ENCODE measurements around the gene EML3. TPM values are rescaled to one million over a fixed set of nuclear protein-coding genes. Genes with fewer than 3 reads are reported as not detected.

EML3 gene, protein sequence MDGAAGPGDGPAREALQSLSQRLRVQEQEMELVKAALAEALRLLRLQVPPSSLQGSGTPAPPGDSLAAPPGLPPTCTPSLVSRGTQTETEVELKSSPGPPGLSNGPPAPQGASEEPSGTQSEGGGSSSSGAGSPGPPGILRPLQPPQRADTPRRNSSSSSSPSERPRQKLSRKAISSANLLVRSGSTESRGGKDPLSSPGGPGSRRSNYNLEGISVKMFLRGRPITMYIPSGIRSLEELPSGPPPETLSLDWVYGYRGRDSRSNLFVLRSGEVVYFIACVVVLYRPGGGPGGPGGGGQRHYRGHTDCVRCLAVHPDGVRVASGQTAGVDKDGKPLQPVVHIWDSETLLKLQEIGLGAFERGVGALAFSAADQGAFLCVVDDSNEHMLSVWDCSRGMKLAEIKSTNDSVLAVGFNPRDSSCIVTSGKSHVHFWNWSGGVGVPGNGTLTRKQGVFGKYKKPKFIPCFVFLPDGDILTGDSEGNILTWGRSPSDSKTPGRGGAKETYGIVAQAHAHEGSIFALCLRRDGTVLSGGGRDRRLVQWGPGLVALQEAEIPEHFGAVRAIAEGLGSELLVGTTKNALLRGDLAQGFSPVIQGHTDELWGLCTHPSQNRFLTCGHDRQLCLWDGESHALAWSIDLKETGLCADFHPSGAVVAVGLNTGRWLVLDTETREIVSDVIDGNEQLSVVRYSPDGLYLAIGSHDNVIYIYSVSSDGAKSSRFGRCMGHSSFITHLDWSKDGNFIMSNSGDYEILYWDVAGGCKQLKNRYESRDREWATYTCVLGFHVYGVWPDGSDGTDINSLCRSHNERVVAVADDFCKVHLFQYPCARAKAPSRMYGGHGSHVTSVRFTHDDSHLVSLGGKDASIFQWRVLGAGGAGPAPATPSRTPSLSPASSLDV
- total RNA-seq: 7.9 and 16.2 TPM in 2 replicates

DNA sequence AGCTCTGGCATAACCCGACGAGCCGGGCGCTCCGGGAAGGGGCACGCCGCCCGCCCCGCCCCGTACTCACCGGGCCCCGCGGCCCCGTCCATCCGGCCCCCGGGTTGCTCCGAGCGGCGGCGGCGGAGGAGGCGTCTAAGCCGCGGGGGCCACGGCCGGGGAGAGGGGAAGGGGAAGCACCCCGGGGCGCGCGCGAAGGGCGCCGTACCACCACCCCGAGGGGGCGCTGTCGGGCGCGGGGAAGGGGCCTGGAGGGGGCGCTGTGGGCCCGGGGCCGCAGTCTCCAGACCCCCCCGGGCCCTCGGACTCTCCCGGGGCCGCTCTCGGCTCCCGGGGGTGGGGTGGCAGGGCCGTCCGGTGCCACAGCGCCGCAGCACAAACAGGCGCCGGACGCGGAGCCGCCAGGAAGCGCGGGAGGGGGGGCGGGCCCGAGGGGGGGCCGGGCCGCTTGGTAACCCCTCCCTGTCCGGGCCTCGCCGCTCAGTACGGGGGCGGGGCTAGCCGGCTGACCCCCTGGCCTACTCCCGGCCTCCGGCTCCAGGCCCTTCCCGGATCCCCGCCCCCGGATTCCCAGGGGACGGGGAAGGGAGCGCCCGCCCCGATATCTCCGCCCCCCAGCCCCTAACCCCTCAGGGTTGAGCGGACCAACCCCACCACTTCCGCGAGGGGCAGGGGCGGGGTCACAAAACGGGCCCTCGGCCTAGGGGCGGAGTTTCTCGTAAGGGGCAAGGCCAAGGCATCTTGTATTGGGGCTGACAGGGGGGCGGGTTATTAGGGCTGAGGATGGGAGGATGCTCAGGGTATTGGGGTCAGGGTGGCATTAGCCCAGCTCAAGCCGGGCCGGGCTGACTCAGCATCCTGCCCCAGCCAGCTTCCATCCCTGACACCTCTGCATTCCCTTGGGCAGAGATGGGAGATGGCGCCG, at the start of gene EML3, which contains the start of gene ROM1:
Gene EML3, minus strand, starts transcription at position 410 of the 925 bp plus-strand sequence. Its CDS starts 318 bp downstream, at position 92.
Gene ROM1, plus strand, starts transcription at position 892 of the 925 bp plus-strand sequence. Its CDS starts 25 bp downstream, at position 917.

DNA sequence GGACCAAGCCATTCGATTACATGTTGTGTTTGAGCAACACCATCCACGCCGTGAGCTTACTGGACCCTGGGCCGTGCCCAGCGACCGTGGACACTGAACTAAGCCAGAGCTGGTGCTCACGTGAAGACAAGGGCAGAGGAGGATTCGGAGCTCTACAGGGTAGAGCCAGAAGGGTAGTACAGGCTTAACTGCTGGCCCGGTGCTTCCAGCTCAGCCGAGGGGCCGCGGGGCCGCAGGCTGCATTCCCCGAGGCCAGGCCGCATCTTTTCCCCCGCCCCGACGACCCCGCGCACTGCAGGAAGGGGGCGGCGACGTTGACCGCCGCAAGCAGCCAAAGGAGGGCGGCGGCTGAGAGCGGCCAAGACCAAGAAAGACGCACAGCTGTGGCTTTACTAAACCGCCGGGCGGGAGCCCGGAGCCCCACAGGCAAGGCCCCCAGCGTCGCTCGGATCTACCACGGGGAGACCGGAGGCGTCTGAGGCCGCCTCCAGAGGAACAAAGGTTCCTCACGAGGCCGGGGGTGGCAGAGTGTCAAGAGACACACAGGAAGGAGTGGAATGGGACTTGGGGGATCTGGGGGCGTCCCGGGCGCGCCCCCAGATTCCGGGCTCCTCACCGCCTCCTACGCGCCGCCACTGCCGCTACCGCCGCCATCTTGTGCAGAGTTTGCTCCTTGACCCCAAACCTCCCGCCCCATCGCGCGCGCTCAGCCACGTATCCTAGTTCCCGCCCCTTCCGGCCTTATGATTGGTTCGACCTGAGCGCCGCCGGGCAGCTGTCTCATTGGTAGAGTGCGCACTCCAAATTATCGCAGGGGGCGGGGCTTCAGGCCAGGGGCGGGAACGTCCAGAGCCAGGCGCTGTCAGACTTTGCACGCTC, 33.6 kb upstream of the EML3 start, which contains the start of gene GANAB:
Gene GANAB, minus strand, starts transcription at position 668 of the 879 bp plus-strand sequence. Its CDS starts 14 bp downstream, at position 654.

DNA sequence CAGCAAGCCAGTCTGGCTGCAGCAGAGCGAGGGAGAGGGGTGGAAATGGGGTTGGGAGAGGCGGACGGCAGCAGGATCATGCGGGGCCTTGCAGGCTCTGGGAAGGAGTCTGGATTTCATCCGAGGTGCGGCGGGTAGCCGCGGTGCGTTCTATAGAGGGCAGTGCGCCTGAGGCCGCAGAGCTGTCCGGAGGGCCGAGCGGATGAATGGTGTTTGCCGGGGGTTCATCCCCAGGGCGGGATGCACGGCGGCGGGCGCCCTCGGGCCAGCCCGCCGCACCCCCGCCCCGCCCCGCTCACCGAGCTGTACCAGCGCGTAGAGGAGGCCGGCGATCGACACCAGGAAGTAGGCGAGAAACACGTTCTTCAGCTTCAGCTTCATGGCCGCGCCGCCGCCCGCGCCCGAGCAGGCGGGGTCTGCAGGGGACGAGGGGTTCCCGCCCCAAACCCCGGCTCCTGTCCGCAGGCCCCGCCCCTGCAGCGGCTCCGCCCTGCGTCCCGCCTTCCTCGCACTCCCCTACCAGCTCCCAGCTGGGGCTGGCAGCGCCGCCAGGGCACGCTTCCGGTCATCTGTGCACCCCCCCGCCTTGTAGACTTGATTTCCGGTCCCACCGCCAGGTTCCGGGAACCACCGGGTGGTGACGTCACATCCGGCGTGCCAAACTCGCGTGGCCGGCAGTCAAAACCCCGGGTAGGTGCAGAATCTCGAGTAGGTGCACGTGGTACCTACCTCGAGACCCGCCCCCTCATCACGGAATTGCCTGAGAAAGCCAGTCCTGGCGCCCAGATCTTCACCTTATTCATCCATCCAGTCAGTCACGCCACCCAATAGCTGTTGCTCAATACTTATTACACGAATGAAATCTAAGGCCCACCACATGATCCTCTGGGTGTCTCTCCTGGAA, 9.2 kb upstream of the EML3 start, which contains the start of gene B3GAT3:
Gene B3GAT3, minus strand, starts transcription at position 420 of the 904 bp plus-strand sequence. Its CDS starts 39 bp downstream, at position 381.

DNA sequence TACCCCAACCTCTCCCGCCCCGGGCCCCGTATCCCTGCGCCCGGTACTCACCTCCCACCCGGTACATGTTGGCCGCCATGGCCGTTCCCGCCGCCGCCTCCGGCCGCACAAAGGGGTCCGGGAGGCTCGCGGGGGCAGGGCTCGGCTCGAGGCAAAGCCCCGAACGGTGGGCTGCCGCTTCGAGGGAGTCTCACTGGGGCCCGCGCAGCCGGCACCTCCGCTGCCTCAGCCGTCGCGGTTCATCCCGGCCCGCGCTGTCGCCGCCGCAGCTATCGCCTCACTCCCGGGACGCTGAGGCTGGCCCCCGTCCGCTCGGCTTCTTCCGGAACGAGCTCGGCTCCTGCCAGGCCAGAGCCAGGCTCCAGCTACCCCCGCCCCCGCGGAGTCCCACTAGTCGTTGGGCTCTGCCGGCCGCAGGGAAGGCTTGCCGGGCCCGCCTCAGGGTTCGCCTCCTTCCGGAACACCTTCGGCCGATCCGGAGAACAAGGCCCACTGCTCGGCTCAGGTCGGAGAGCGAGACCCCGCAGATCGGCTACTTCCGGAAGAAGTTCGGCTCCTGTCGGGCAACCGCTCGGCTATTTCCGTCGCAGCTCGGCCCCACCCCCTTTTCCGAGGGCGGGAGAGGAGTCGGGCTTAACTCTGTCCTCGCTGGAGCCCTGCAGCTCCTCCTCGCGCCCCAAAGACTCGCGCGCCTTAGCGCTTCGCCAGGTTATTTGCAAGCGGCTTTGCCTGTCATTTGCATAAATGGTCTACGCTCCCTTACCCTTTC, 11.0 kb downstream of the EML3 start, which contains the start of gene MTA2:
Gene MTA2, minus strand, starts transcription at position 494 of the 769 bp plus-strand sequence. Its CDS starts 415 bp downstream, at position 79.

DNA sequence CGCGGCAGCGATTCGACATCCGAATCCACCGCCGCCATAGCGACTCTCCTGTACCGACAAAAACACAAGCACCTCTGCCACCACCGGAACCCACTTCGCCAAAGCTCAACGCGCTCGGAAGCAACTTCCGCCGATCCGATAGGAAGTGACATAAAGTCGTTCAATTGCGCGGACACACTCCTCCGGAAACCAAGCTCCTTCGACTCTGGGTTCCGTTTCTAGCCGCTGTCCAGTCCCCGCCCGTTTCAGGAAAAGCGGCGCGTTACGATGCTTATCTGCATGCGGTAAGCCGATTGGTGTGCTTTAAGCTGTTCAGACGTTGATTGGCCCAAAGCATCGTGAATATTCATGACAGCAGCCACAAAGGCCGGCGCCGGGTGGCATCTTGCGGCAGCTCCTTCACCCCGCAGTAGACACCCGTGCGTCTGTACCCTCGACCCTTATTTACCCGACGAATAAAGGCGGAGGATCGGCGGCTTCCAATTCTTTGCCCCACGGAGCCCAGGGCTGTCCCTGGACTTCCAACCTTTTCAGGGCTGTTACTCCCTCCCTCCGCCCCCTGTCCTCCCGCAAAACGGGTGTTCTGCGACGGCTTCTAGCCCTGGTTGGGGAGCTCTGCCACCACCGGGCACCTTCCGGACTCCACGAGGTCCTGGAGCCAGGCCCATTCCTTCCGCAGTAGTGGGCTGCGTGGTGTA, 21.0 kb downstream of the EML3 start, which contains the start of gene TUT1:
Gene TUT1, minus strand, starts transcription at position 76 of the 698 bp plus-strand sequence. Its CDS starts 38 bp downstream, at position 38.

DNA sequence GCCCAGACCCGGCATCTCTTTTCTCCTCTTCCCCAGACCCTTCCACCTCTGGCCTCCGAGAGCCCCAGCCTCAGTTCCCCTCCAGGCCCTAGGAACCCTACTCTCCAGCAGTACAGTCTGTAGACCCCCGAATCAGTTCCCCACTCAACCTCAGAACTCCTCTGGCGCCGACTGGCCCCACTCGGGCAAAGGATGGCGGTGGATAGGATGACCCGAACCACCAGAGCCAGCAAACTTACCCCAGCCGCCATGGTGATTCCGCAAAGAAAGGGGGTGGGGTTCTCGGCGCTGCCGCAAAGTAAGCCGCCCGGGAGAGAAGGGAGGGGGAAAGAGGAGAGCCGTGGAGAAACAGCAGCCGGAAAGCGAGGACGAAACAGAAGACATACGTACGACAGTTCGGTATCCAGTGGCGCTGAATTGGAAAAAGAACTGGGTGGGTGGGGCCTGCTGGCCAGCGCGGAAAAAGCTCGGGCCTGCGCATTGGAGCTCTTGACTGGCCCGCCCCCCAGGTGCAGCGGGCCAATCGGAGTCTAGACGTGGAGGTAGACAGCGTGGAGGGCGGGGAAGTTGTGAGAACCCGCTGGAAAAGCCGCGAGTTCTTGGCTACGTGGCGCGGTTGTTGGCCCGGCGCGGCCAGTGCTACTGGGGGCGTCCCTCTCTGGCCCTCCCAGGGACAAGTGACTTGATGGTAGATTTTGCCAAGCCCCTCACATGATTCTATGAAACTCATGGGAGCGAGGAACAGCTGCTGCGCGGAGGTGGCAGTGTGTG, 38.8 kb downstream of the EML3 start, which contains the start of gene EEF1G:
Gene EEF1G, minus strand, starts transcription at position 300 of the 771 bp plus-strand sequence. Its CDS starts 49 bp downstream, at position 251.

Other genes with a start within 250 kb of the EML3 start
- gene SCGB1A1, start 193.7 kb downstream of the EML3 start, total RNA-seq: not detected in 2 replicates
- 265 and 856 TPM in 2 replicates for gene AHNAK, start 66.0 kb downstream of the EML3 start, total RNA-seq
- gene EEF1G, start 38.9 kb downstream of the EML3 start, total RNA-seq: 1,482 and 1,970 TPM in 2 replicates
- 9.1 and 11.3 TPM in 2 replicates for gene TUT1, start 21.3 kb downstream of the EML3 start, total RNA-seq
- 183 and 215 TPM in 2 replicates for gene MTA2, start 10.9 kb downstream of the EML3 start, total RNA-seq
- 1.7 and 1.9 TPM in 2 replicates for gene ROM1, start 482 bp upstream of the EML3 start, total RNA-seq
- gene B3GAT3, start 9.2 kb upstream of the EML3 start, total RNA-seq: 24.9 and 33.7 TPM in 2 replicates
- gene GANAB, start 33.8 kb upstream of the EML3 start, total RNA-seq: 195 and 220 TPM in 2 replicates
- gene INTS5, start 40.5 kb upstream of the EML3 start, total RNA-seq: 23.6 and 29.2 TPM in 2 replicates
- 21.0 and 61.2 TPM in 2 replicates for gene C11orf98, start 52.4 kb upstream of the EML3 start, total RNA-seq
- gene CSKMT, start 52.5 kb upstream of the EML3 start, total RNA-seq: 5.1 and 14.0 TPM in 2 replicates
- gene UQCC3, start 58.9 kb upstream of the EML3 start, total RNA-seq: 10.8 and 22.6 TPM in 2 replicates
- gene LBHD1, start 59.5 kb upstream of the EML3 start, total RNA-seq: 1.4 and 1.9 TPM in 2 replicates
- gene UBXN1, start 66.3 kb upstream of the EML3 start, total RNA-seq: 139 and 221 TPM in 2 replicates
- gene LRRN4CL, start 76.8 kb upstream of the EML3 start, total RNA-seq: 0.14 and 1.4 TPM in 2 replicates
- 18.1 and 22.0 TPM in 2 replicates for gene BSCL2, start 94.6 kb upstream of the EML3 start, total RNA-seq
- gene GNG3, start 94.9 kb upstream of the EML3 start, total RNA-seq: not detected in 2 replicates
- 11.6 and 20.6 TPM in 2 replicates for gene HNRNPUL2, start 114.7 kb upstream of the EML3 start, total RNA-seq
- gene TTC9C, start 115.7 kb upstream of the EML3 start, total RNA-seq: 18.1 and 31.4 TPM in 2 replicates
- 9.2 and 13.0 TPM in 2 replicates for gene ZBTB3, start 141.4 kb upstream of the EML3 start, total RNA-seq
- 55.4 and 87.8 TPM in 2 replicates for gene POLR2G, start 148.8 kb upstream of the EML3 start, total RNA-seq
- 19.1 and 21.2 TPM in 2 replicates for gene TAF6L, start 158.6 kb upstream of the EML3 start, total RNA-seq
- 24.3 and 35.5 TPM in 2 replicates for gene TMEM179B, start 174.6 kb upstream of the EML3 start, total RNA-seq
- gene TMEM223, start 179.2 kb upstream of the EML3 start, total RNA-seq: 10.5 and 17.1 TPM in 2 replicates
- 14.0 and 37.4 TPM in 2 replicates for gene NXF1, start 192.7 kb upstream of the EML3 start, total RNA-seq
- gene STX5, start 219.3 kb upstream of the EML3 start, total RNA-seq: 29.7 and 47.2 TPM in 2 replicates
- not detected in 2 replicates for gene TEX54, start 220.1 kb upstream of the EML3 start, total RNA-seq
- 68.5 and 89.2 TPM in 2 replicates for gene WDR74, start 226.8 kb upstream of the EML3 start, total RNA-seq

Measured in nasal cavity respiratory epithelium epithelial cell of viscerocranial mucosa (primary cell).